Activated CD8-positive, alpha-beta memory T cell treated with anti-CD3 and anti-CD28 coated beads for 48 hours (primary cell): Measurements from ENCODE around the gene HNRNPM.
A peak's percentile ranks its signal among the peaks of the same experiment; 100 is the strongest.
"Not testable (repeated sequence)": the region's sequence is repeated elsewhere in the genome, so short reads cannot be mapped to it uniquely, and the experiment has no call there.

Source experiments
- DNase-seq, 3 experiments: peaks; one replicate each; pipeline ENCODE4 v3.0.0-alpha.2; 2020; ENCODE audit warnings: low read depth in 2 of 3, low spot score in 2 of 3

The HNRNPM gene, protein sequence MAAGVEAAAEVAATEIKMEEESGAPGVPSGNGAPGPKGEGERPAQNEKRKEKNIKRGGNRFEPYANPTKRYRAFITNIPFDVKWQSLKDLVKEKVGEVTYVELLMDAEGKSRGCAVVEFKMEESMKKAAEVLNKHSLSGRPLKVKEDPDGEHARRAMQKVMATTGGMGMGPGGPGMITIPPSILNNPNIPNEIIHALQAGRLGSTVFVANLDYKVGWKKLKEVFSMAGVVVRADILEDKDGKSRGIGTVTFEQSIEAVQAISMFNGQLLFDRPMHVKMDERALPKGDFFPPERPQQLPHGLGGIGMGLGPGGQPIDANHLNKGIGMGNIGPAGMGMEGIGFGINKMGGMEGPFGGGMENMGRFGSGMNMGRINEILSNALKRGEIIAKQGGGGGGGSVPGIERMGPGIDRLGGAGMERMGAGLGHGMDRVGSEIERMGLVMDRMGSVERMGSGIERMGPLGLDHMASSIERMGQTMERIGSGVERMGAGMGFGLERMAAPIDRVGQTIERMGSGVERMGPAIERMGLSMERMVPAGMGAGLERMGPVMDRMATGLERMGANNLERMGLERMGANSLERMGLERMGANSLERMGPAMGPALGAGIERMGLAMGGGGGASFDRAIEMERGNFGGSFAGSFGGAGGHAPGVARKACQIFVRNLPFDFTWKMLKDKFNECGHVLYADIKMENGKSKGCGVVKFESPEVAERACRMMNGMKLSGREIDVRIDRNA

DNA sequence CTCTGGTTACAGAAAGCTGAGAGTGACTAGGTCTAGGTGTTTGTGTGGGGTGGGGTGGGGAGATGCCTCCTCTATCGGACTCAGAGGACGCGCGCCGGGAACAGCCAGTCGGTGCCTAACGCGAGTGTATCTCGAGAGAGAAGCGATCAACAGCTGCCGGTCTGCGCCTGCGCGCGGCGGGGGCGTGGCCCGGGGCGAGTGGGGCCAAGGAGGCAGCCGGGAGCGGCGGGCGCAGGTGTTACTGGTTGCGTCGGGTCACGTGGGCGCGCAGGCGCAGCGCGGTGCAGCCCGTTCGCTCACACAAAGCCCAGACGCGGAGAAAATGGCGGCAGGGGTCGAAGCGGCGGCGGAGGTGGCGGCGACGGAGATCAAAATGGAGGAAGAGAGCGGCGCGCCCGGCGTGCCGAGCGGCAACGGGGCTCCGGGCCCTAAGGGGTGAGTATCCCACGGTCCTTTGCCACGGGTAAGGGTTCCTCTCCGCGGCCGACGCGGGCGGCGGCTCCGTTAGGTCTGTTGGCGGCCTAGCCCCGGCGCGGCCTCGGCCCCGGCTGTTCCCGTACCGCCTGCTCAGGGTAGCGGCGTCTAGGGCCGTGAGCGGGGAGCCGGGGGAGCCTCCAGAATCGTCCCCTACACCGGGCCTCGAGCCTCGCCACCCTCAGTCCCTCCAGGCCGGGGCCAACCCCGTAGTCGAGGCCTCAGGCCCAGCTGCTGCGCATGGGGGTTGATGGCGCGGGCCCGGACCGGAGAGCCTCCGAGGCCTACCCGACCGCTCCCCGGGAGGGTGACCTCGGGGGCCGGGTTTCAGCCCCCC, at the start of gene HNRNPM:
Gene HNRNPM (plus strand): TSS at position 299 of the 811 bp plus-strand sequence. CDS start 24 bp downstream, at position 323.
- DNase-seq: peak; percentile 99 to 100 (median 100)

DNA sequence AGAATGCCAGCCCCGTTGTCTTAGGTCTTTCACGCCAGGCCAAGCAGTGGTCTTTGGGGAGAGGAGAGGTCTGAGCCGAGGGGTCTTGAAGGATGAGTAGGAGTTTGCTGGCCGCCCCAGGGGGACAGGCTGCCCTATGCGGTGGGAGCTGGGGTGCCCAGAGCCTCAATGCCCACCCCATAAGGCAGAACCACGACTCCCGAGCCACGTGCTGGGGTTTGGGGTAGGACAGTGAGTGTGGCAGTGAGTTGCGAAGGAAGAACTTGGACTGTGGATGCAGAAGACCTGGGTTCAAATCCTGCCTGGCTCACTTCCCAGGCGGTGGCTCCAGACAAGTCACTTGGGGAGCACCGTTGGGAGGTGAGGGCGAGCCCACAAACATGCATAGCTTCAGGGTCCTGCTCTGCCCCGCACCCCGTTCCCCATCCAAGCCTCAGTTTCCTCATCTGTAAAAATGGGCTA, 49.1 kb upstream of the HNRNPM start:
- no peak for DNase-seq

DNA sequence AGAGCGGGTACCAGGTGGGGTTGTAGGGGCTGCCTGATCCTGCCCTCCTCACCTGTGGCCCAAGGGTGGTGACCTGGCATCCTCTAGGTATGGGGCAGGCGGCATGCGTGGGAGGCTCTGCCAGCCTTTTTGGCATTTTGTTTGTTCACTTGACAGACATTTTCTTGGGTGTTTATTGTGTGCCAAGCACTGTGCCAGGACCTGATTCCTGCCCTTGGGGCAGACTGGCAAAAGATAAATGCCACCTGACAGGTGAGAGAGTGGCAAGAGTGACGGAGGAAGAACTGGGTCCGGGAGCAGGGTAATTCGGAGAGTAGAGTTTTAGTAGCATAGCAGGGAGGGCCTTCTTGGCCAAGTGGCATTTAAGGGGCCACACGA, 48.6 kb upstream of the HNRNPM start:
- DNase-seq: no peak

DNA sequence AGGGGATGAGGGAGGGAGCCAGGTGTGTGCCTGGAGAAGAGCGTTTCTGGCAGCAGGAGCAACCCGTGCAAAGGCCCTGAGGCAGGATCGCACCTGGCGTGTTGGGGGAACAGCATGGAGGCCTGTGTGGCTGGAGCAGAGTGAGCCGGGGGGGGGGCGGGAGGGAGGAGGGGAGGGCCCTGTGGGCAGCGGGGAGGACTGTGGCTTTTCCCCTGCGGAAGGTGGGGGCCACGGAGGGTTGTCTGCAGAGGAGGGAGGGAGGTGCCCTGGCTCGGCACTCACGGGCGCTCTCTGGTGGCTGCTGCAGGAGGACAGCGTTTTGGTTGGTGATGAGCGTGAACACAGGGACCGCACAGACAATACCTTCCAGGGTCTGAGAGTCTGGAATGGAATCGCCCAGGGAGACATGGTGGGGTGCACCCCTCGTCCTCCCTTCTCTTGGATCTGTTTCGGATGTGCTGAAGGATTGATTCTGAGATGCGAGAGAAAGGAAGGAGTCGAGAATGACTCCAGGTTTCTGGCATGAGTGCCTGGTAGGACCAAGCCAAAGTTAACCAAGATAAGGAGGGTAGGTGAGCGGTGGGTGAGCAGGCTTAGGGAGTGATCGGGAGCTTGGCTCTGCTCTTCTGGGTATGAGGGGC, 48.1 kb upstream of the HNRNPM start:
- peak; percentile 40 to 48 (median 45) for DNase-seq

DNA sequence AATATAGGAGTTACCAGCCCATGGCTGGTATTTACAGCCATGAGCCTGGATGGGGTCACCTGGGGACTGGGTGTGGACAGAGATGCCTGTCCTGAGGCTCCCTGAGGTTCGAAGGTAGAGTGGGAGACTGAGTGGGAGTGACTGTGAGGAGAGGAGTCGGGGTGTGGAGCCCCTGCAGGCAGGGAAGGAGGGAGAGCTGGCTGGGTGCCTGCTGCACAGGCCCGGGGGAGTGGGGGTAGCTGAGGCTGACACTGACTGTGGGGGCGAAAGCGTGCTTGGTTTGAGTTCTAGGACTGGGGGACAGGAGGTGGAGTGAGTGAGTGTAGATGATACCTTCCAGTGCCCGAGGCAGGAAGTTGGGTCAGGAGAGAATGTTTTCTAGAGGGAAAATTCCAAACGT, 47.5 kb upstream of the HNRNPM start:
- DNase-seq: no peak

DNA sequence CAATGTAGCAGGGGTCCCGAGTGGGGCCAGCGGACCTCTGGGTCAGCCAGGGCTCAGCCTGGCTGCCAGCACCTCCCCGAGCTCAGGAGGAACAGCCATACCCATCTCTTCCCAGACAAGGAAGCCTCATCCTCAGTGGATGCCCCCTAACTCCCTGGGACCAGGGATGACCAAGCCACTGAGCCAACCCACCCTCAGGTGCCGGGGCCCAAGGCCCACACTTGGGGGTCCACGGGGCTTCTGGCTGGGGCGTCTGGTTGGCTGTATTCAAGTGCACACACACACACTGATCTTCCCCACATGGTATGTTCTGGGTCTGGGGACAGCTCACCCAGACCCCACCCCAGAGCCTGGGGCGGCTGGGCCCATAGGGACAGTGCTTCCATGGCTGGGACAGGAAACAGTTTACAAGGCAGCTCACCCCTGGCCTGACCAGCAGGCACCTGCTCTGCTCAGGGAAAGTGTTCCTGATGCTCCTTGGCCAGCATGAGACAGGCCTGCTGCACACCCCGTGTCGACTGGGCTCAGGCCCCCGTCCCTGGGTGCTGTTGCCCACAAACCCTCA, 46.9 kb upstream of the HNRNPM start:
- DNase-seq: no peak

DNA sequence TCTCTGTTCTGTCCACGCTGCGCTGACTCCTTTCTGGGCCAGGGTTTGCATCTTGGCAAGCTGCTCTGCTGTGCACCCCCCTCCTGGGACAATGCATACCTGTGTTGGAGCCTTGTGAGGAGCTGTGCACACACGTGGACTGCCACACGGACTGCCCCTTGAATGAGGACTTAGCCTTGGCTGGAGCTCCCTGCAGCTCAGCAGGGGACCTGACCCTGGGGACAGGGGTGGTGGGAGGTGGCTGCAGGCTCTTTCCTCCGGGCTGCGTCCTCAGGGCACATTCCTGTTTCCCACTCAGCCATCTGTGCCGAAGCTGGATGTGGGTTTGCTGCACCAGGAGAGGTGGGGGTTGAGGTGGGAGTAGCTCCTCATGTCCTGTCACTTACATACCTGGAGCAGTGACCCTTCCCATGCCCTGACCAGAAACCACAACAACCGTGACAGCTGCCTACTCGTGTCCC, 46.4 kb upstream of the HNRNPM start:
- no peak for DNase-seq

DNA sequence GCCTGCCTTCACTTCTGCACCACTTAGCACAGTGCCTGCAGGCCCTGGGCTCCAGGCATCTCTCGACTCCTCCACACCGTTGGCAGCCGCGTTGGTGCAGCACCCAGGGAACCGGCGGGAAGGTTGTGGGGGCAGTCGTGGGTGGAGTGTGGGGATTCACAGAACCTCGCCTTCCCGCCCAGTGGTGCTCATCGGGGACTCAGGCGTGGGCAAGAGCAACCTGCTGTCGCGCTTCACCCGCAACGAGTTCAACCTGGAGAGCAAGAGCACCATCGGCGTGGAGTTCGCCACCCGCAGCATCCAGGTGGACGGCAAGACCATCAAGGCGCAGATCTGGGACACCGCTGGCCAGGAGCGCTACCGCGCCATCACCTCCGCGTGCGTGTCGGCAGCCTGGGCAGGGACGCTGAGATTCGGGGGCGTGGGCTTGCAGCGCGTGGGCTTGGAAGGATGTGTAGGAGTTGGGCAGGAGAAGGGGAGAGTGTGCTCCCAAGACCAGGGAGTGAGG, 45.0 kb upstream of the HNRNPM start:
- no peak for DNase-seq

DNA sequence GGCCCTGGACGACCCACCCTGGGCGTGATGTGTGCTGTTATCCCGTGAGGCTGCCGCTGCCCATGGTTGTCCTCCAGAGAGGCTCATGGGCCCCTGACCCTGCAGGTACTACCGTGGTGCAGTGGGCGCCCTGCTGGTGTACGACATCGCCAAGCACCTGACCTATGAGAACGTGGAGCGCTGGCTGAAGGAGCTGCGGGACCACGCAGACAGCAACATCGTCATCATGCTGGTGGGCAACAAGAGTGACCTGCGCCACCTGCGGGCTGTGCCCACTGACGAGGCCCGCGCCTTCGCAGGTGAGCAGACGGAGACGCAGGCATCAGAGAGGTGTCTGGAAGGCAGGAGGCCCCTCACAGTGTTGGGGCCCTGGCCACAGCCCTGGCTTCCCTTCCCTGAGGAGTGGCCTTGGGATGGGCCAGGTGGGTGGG, 42.8 kb upstream of the HNRNPM start:
- DNase-seq: no peak

DNA sequence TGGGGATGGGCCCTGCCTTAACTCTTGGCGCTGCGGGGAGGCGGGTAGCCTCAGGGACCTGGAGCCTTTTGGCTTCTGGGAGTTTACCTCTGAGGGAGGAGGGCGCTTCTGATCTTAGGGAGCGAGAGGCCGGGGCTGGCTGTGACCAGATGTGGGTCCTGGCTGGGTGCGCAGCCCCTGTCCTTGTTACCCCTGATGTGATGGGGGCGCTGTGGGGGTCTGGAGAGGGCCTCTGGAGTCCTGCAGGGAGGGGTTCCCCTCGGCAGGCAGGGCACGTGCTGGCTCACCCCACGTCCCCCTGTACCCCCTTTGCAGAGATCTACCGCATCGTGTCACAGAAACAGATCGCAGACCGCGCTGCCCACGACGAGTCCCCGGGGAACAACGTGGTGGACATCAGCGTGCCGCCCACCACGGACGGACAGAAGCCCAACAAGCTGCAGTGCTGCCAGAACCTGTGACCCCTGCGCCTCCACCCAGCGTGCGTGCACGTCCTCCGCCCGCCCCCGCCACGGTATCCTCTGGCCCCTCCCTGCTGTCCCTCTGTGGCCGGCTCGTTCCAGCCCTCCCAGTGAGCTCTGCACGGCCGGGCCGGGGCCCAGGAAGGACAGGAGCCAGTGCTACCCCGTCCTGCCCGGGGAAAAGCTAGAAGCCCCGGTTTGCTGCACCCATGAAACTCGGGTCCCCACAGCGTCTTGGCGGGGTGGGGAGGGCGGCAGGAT, 41.5 kb upstream of the HNRNPM start:
- no peak for DNase-seq

DNA sequence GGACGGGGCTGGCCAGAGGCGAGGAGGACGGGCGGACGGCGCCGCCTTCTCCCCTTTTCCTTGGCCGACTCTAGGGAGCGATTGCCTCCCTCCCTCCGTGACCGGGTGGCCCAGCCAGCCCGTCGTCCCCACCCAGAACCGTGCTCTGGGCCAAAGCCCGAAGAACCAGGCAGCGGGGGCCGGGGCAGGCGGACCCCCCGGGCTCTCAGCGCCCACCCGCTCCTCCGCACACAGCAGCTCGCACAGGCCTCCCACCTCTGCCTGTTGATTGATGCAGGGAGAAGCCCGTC, 41.0 kb upstream of the HNRNPM start:
- no peak for DNase-seq

DNA sequence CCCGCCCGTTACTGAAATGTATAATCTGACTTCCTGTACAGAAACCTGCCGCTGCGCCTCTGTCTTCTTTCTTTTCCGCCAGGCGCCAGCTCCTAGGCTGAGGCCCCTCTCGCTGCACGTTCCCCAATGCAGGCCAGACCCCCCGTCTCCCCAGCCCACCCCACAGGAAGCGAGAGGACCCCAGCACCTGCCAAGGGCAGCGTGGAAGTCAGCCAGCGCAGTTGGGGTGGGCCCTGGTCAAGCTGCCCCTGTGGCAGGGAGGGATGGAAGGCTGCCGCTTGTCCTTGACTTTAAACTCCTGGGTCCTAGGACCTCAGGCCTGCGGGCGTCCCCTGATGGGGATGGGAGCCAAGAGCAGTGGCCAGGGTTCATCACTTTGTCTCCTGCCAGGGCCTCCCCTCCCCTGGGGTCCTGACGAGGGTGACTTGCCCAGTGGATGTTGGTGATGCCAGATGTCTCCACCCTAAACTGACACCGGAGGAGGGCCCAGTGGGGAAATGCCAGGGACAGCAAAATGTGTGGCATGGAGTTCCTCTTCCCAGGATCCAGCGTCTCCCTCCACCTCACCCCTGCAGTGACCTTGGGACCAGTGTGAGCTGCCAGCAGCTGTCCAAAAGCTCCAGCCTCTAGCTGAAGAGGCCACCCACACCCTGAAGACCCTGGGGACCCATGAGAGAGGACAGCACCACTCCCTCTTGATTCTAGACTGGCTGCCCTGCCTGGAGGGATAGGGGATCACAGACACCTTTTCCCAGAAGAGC, 40.2 kb upstream of the HNRNPM start:
- DNase-seq: no peak

DNA sequence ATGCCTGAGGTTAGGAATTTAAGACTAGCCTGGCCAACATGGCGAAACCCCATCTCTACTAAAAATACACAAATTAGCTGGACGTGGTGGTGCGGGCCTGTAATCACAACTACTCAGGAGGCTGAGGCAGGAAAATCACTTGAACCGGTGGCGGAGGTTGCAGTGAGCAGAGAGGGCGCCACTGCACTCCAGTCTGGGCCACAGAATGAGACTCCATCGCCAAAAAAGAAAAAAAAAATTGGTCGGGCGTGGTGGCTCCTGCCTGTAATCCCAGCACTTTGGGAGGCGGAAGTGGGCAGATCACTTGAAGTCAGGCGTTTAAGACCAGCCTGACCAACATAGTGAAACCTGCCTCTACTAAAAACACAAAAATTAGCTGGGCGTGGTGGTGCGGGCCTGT, 34.1 kb upstream of the HNRNPM start:
- not testable (repeated sequence) for DNase-seq

DNA sequence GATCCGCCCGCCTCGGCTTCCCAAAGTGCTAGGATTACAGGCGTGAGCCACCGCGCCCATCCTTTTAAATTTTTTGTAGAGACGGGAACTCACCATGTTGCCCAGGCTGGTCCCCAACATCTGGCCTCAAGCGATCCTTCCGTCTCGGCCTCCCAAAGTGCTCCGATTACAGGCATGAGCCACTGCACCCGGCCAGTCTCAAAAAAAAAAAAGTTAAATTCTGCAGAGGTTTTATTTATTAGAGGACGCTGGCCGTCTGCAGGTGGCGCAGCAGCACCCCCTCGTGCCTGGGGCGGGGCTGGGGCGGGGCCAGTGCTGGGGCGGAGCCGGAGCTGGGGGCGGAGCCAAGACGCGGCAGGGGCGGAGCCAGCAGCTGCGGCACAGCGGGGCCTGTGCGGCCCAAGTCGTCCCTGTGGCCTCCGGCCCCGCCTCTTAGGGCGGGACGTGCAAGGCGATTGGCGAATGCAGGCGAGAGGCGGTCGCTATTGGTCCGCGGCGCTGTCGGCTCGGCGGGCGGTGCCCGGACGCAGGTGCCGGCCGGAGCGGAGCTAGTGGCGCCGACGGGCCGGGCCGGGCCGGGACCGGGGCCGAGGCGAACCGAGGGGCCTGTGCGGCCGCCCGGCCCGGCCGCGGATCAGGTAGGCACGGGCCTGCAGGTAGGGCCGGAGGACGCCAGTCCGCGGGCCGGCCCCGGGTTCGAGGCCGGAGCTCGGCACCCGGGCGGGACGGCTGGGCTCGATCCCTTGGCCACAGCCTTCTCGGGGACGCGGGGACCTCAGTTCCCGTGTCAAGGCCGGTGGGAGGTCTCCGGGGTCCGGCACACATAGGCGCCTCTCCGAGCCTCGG, 31.8 kb upstream of the HNRNPM start, which contains the start of gene MARCHF2:
Gene MARCHF2 (plus strand): TSS at position 523 of the 846 bp plus-strand sequence. CDS start 8,536 bp downstream, outside the sequence.
- peak; percentile 86 to 97 (median 87) for DNase-seq

DNA sequence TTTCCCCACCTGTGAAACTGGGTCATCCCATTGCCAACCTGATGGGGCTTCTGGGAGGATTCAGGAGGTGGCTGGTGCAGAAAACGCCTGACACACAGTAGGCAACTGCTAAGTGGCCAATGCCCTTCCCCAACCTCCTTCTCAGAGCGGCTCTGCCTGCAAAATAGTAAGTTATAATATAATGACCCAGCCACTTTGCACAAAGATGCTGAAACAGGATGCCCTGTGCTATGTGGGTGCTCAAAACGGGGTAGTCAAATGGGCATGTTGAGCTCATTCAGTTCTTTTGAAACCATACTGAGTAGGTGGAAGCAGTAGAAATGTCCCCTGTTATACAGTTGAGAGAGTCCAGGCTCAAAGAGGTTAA, 31.2 kb upstream of the HNRNPM start:
- no peak for DNase-seq

DNA sequence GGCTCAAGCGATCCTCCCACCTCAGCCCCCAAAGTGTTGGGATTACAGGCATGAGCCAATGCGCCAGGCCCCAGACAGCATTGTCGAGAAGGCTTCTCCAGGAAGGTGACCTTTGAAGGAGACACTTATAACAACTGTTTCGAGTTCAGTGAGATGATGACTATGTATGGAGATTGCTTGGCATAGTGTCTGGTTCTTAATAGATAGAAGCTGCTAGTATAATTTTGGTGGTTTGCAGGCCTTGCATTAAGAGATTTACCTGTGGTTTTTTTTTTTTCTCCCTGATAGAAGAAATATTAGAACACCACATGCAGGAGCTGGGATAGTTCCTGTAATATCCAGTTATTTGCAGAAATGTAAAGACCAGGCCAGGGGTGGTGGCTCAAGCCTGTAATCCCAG, 28.0 kb upstream of the HNRNPM start:
- DNase-seq: no peak

DNA sequence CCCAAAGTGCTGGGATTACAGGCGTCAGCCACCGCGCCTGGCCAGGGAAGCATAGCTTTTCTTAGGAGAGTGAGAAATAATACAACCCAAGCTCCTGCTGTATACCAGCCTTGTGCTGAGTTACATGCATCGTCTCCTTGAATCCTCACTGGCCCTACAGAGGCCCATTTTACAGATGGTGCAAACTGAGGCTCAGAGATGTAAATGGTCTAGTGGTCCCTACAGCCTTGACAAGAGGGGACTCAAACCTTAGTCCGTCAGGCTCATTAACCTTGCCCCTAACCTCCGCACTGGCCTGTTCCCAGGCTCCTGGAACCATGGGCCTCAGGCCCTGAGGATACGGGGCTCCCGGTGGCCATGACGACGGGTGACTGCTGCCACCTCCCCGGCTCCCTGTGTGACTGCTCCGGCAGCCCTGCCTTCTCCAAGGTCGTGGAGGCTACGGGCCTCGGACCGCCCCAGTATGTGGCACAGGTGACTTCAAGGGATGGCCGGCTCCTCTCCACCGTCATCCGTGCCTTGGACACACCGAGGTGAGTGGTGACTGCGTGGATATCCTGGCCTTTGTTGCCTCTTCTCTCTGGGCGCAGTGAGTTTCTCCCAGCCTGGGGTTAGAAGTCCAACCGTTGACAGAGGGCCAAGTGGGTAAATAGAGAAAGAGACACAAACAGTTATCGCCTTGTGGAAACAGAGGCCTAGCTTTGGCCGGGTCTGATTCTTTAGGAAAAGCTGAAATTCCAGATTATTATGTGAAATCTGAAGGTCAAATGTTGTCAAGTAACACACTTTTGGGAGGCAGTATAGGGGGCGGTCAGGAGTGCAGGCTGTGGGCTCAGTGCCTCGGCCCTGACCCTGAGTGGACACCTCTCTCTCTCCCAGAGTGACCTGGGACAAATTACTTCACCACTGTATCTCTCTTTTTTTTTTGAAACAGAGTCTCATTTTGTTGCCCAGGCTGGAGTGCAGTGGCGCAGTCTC, 23.0 kb upstream of the HNRNPM start:
- DNase-seq: no peak
